ENCODE data around the gene ZNF217. TPM values are rescaled to one million over a fixed set of nuclear protein-coding genes. Genes with fewer than 3 reads are reported as not detected.

Gene ZNF217
- total and polyA plus RNA-seq, 9 of the 15 experiments (the other 6 are each of a cell fraction or from before 2014, with no cell fraction given): 3.0 to 41.8 (median 16.8) TPM

GRCh38 chr20:53642196-53643030 is 48.8 kb upstream of the ZNF217 start (continued):
- peak; percentile 35 for TF ChIP-seq ARID1B (IDR thresholded peaks at IDR 0.05)
- peak; percentile 39; the same call in 1 of the 2 replicates for TF ChIP-seq ZBTB40 (IDR thresholded peaks at IDR 0.05)
- no peak for TF ChIP-seq ZBTB40 (CRISPR knock-in tag; IDR thresholded peaks at IDR 0.05)
- peak; percentile 9; the same call in 1 of the 2 replicates for TF ChIP-seq L3MBTL2 (IDR thresholded peaks at IDR 0.05)
- peak; percentile 72; the same call in 1 of the 2 replicates for TF ChIP-seq SPI1 (IDR thresholded peaks at IDR 0.05; ENCODE audit: borderline replicate concordance, low read depth, low read length)
- peak; percentile 54; the same call in 1 of the 2 replicates for TF ChIP-seq ETV5 (CRISPR knock-in tag; IDR thresholded peaks at IDR 0.05; ENCODE audit: low read depth)
- TF ChIP-seq U2AF1 (optimal IDR thresholded peaks at IDR 0.05; ENCODE audit: low read depth, low read length): no peak
- peak in 1 of 2 experiments; percentile 12; a peak in 1 of 4 replicates for TF ChIP-seq NRF1 (conservative IDR thresholded peaks at IDR 0.05 in 1 of 2, IDR thresholded peaks at IDR 0.05 in 1 of 2)
- TF ChIP-seq AFF1 (IDR thresholded peaks at IDR 0.05; ENCODE audit: low read depth in 1 of 2, partially characterized antibody in 2 of 2): peak in 1 of 2 experiments; percentile 49
- TF ChIP-seq CEBPB (tag; IDR thresholded peaks at IDR 0.05): peak; percentile 71
- TF ChIP-seq TFAM (CRISPR knock-in tag; conservative IDR thresholded peaks at IDR 0.05): no peak
